GM23338 (cell line): Measurements from ENCODE around the gene PALLD. TPM values are rescaled to one million over a fixed set of nuclear protein-coding genes. Genes with fewer than 3 reads are reported as not detected.

Experiments
- ATAC-seq: fragments of 200-7000 bp; cut with Tn5 transposase; 3 replicates; pipeline ENCODE4 v1.9.1; 2020
- DNase-seq: peaks from one replicate; pipeline ENCODE4 v3.0.0-alpha.2; 2015; ENCODE audit warnings: low spot score
- H2AFZ ChIP-seq: fragments of 200-600 bp; sonication (generic); 2 replicates; pipeline ENCODE4 v1.8.0; 2016; ENCODE audit warnings: antibody characterized with exemption, mild to moderate bottlenecking, moderate library complexity
- H3F3A ChIP-seq: fragments of 200-600 bp; sonication (generic); replicated peaks from 2 replicates; pipeline ENCODE4 v1.8.0; 2017; ENCODE audit warnings: antibody characterized with exemption, mixed run types, low read depth
- H3K27ac ChIP-seq: fragments of 200-600 bp; sonication (generic); 2 replicates; pipeline ENCODE4 v1.6.1; 2016; ENCODE audit warnings: low read depth
- H3K27me3 ChIP-seq: fragments of 200-600 bp; sonication (generic); 2 replicates; pipeline ENCODE4 v1.8.0; 2016; ENCODE audit warnings: mild to moderate bottlenecking, mixed run types, moderate library complexity; ENCODE audit not compliant: insufficient read depth
- H3K36me3 ChIP-seq: fragments of 200-600 bp; sonication (generic); 2 replicates; pipeline ENCODE4 v1.8.0; 2016; ENCODE audit warnings: mild to moderate bottlenecking; ENCODE audit not compliant: insufficient read depth
- H3K4me1 ChIP-seq: fragments of 200-600 bp; sonication (generic); 2 replicates; pipeline ENCODE4 v1.8.0; 2016; ENCODE audit warnings: mild to moderate bottlenecking, moderate library complexity; ENCODE audit not compliant: insufficient read depth
- H3K4me2 ChIP-seq: fragments of 200-600 bp; sonication (generic); 2 replicates; pipeline ENCODE4 v1.7.1; 2017; ENCODE audit warnings: mixed run types
- H3K4me3 ChIP-seq: fragments of 200-600 bp; sonication (generic); 2 replicates; pipeline ENCODE4 v1.6.1; 2016; ENCODE audit warnings: mixed run types
- H3K79me2 ChIP-seq: fragments of 200-600 bp; sonication (generic); replicated peaks from 2 replicates; pipeline ENCODE4 v1.8.0; 2017; ENCODE audit warnings: mild to moderate bottlenecking; ENCODE audit not compliant: insufficient read depth
- H3K9me2 ChIP-seq: fragments of 200-600 bp; sonication (generic); 2 replicates; pipeline ENCODE4 v1.8.0; 2017; ENCODE audit not compliant: insufficient read depth
- H4K20me1 ChIP-seq: fragments of 200-600 bp; sonication (generic); replicated peaks from 2 replicates; pipeline ENCODE4 v1.8.0; 2017; ENCODE audit warnings: mild to moderate bottlenecking; ENCODE audit not compliant: insufficient read depth
- H3K27ac Mint-ChIP-seq: 2 replicates; pipeline ENCODE4 v1.8.0; 2020; ENCODE audit warnings: inconsistent platforms, mild to moderate bottlenecking, moderate library complexity, mixed read lengths
- H3K27me3 Mint-ChIP-seq: 3 replicates; pipeline ENCODE4 v1.8.0; 2022; ENCODE audit warnings: low read depth, mild to moderate bottlenecking, moderate library complexity, mixed read lengths, inconsistent platforms; ENCODE audit not compliant: insufficient read depth, poor library complexity
- H3K36me3 Mint-ChIP-seq: 3 replicates; pipeline ENCODE4 v1.8.0; 2021; ENCODE audit warnings: low read depth, mild to moderate bottlenecking, inconsistent platforms, moderate library complexity, mixed read lengths
- H3K4me1 Mint-ChIP-seq: 3 replicates; pipeline ENCODE4 v1.8.0; 2020; ENCODE audit warnings: mild to moderate bottlenecking, inconsistent platforms, mixed read lengths
- H3K4me3 Mint-ChIP-seq: 3 replicates; pipeline ENCODE4 v1.8.0; 2021; ENCODE audit warnings: moderate library complexity, mild to moderate bottlenecking, inconsistent platforms, mixed read lengths
- H3K9me3 Mint-ChIP-seq: 3 replicates; pipeline ENCODE4 v1.8.0; 2020; ENCODE audit warnings: moderate library complexity, mild to moderate bottlenecking, inconsistent platforms, mixed read lengths
- CREB1 ChIP-seq: fragments of 250-450 bp; sonication (Bioruptor Pico); IDR thresholded peaks from 2 replicates; pipeline ENCODE4 v1.5.0; 2020; ENCODE audit warnings: low read depth, mild to moderate bottlenecking, moderate library complexity
- CTCF ChIP-seq, 2 experiments: fragments of 200-600 bp in 1 of 2; sonication (generic) in 1 of 2; conservative IDR thresholded peaks; 2 replicates each; pipeline versions ENCODE4 v1.5.1 to v1.6.1; 2016 to 2017; ENCODE audit warnings: antibody characterized with exemption in 2 of 2, low read depth in 2 of 2, mild to moderate bottlenecking in 2 of 2, moderate library complexity in 1 of 2
- ETS1 ChIP-seq: IDR thresholded peaks from 2 replicates; pipeline ENCODE4 v1.6.1; 2016; ENCODE audit warnings: antibody characterized with exemption
- EZH2 ChIP-seq: fragments of 200-600 bp; sonication (generic); IDR thresholded peaks from one replicate; pipeline ENCODE4 v1.8.0; 2017; ENCODE audit warnings: antibody characterized with exemption, mild to moderate bottlenecking, low read depth; ENCODE audit not compliant: unreplicated experiment
- EZH2phosphoT487 ChIP-seq: fragments of 200-600 bp; sonication (generic); IDR thresholded peaks from one replicate; pipeline ENCODE4 v1.8.1; 2018; ENCODE audit warnings: antibody characterized with exemption; ENCODE audit not compliant: unreplicated experiment
- JUNB ChIP-seq: IDR thresholded peaks from one replicate; pipeline ENCODE4 v1.6.1; 2016; ENCODE audit warnings: antibody characterized with exemption; ENCODE audit not compliant: unreplicated experiment
- NANOG ChIP-seq: IDR thresholded peaks from 2 replicates; pipeline ENCODE4 v1.6.1; 2016; ENCODE audit warnings: antibody characterized with exemption, borderline replicate concordance
- POLR2AphosphoS5 ChIP-seq: IDR thresholded peaks from 2 replicates; pipeline ENCODE4 v1.6.1; 2016; ENCODE audit warnings: antibody characterized with exemption, low read depth
- STAT1 ChIP-seq: IDR thresholded peaks from one replicate; pipeline ENCODE4 v1.6.1; 2016; ENCODE audit warnings: antibody characterized with exemption; ENCODE audit not compliant: unreplicated experiment
- ZNF114 ChIP-seq: fragments of 250-450 bp; sonication (Bioruptor Pico); IDR thresholded peaks from 2 replicates; pipeline ENCODE4 v1.5.0; 2020; ENCODE audit warnings: mild to moderate bottlenecking, moderate library complexity
- ZNF331 ChIP-seq: fragments of 250-450 bp; sonication (Bioruptor Pico); IDR thresholded peaks from 2 replicates; pipeline ENCODE4 v1.5.0; 2020; ENCODE audit warnings: low read depth, mild to moderate bottlenecking, moderate library complexity
- ZNF462 ChIP-seq: fragments of 250-450 bp; sonication (Bioruptor Pico); IDR thresholded peaks from 2 replicates; pipeline ENCODE4 v1.5.0; 2020; ENCODE audit warnings: mild to moderate bottlenecking, moderate library complexity
- polyA plus RNA-seq: library from polyadenylated mRNA; unstranded; fragments of >200 nt; fragmentation: Nextera tagmentation; extraction: Ambion mirVana; gene quantifications from 2 replicates; pipeline ENCODE4 v1.2.1, GENCODE V29; 2016
- total RNA-seq: library from RNA; depleted of rRNA; stranded (reverse); fragments of >200 nt; shearing (Covaris generic); gene quantifications from 2 replicates; pipeline ENCODE4 v1.2.3, GENCODE V29; 2014
- TF ChIP-seq, protein P1 (sequence below): IDR thresholded peaks from one replicate; pipeline ENCODE4 v1.6.1; 2018; ENCODE audit warnings: antibody characterized with exemption; ENCODE audit not compliant: unreplicated experiment

PALLD gene
- total and polyA plus RNA-seq, 2 experiments from 2014 or later, result 13.1 to 30.2 TPM

DNA sequence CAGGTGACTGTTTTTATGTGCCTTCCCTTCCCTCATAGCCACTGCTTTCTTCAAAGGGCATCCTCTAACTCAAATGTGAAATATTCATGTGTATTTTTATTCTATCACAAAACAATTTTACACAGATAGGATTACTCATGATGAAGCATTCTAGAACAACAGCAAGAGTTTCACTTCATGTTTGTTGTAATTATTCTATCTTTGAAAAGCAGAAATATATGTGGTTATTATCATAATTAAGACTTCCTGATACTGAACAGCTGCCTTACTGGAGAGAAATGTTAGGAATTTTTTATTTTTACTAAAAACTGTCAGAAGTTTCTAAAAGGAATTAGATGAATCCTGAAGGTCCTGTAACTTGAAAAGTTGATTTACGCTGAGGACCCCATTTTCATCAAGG lies 229.1 kb downstream of the PALLD start:
- Histone ChIP-seq H3K27ac (no peak overlapping the region), H3K4me2 (no peak overlapping the region), H2AFZ (no peak overlapping the region), H3K79me2 (no peaks in the 10 kb centered on the region), H3K4me1 (0 out of 2 replicates have a peak, but pooled peaks cover 3% of the 10 kb centered on the region), H3F3A (no peaks in the 10 kb centered on the region), H3K4me3 (no peak overlapping the region), H3K9me2 (peaks cover 4% of the 10 kb centered on the region; the same call in 1 of the 2 replicates), H3K36me3 (no peaks in the 10 kb centered on the region), H4K20me1 (no peaks in the 10 kb centered on the region), H3K27me3 (no peaks in the 10 kb centered on the region)
- ATAC-seq (no peak), DNase-seq (no peak)
- Mint-ChIP-seq H3K4me3 (no peak overlapping the region), H3K27me3 (no peaks in the 10 kb centered on the region), H3K4me1 (peaks cover 8% of the 10 kb centered on the region; the same call in 2 of the 3 replicates), H3K27ac (no peak overlapping the region), H3K9me3 (peaks cover 20% of the 10 kb centered on the region; the same call in 2 of the 3 replicates), H3K36me3 (peaks cover 3% of the 10 kb centered on the region; the same call in 1 of the 3 replicates)
- TF ChIP-seq NANOG (no peak), ETS1 (no peak), STAT1 (no peak), CREB1 (CRISPR knock-in tag) (no peak), JUNB (no peak), ZNF462 (CRISPR knock-in tag) (no peak), CTCF (conservative IDR thresholded peaks at IDR 0.05; ENCODE audit: low read depth in 2 of 2) (no peak), ZNF114 (CRISPR knock-in tag) (no peak), EZH2 (no peak), ZNF331 (CRISPR knock-in tag) (no peak), EZH2phosphoT487 (no peak), POLR2AphosphoS5 (no peak)
- TF ChIP-seq, protein P1, sequence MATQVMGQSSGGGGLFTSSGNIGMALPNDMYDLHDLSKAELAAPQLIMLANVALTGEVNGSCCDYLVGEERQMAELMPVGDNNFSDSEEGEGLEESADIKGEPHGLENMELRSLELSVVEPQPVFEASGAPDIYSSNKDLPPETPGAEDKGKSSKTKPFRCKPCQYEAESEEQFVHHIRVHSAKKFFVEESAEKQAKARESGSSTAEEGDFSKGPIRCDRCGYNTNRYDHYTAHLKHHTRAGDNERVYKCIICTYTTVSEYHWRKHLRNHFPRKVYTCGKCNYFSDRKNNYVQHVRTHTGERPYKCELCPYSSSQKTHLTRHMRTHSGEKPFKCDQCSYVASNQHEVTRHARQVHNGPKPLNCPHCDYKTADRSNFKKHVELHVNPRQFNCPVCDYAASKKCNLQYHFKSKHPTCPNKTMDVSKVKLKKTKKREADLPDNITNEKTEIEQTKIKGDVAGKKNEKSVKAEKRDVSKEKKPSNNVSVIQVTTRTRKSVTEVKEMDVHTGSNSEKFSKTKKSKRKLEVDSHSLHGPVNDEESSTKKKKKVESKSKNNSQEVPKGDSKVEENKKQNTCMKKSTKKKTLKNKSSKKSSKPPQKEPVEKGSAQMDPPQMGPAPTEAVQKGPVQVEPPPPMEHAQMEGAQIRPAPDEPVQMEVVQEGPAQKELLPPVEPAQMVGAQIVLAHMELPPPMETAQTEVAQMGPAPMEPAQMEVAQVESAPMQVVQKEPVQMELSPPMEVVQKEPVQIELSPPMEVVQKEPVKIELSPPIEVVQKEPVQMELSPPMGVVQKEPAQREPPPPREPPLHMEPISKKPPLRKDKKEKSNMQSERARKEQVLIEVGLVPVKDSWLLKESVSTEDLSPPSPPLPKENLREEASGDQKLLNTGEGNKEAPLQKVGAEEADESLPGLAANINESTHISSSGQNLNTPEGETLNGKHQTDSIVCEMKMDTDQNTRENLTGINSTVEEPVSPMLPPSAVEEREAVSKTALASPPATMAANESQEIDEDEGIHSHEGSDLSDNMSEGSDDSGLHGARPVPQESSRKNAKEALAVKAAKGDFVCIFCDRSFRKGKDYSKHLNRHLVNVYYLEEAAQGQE, result no peak
